ENCODE results near the gene ZNF853. TPM values are rescaled to one million over a fixed set of nuclear protein-coding genes. Genes with fewer than 3 reads are reported as not detected.

ZNF853 gene
- total RNA-seq, 2 experiments from 2014 or later, result 0.55 to 0.60 TPM

- BruUV-seq (replicated peaks), result no TSS peak
- H3K4me2 ChIP-seq (ENCODE audit: low read length), result no peak overlapping the region
- no peak overlapping the region for H2AFZ ChIP-seq (ENCODE audit: low read length)
- H3K27ac ChIP-seq (ENCODE audit: low read depth, low read length, poor library complexity, severe bottlenecking), result no peak overlapping the region
- H3K4me3 ChIP-seq (ENCODE audit: low read depth, low read length, poor library complexity, severe bottlenecking), result no peak overlapping the region
- peaks cover 27% of the 10 kb centered on the region for H3K36me3 ChIP-seq (ENCODE audit: insufficient read depth, low read length)
- TF ChIP-seq CTCF (conservative IDR thresholded peaks at IDR 0.05; ENCODE audit: low read length) (no peak), EZH2phosphoT487 (IDR thresholded peaks at IDR 0.05; ENCODE audit: borderline replicate concordance, low read depth, low read length) (no peak)
- no peaks in the 10 kb centered on the region for H3K79me2 ChIP-seq (ENCODE audit: insufficient read depth, low read depth, low read length)
- no peak for DNase-seq (ENCODE audit: low spot score)
- H4K20me1 ChIP-seq (ENCODE audit: insufficient read depth, low read length), result no peaks in the 10 kb centered on the region
- no peaks in the 10 kb centered on the region for H3K4me1 ChIP-seq (ENCODE audit: insufficient read depth, low read length, poor library complexity, severe bottlenecking)
- intact Hi-C loops (cut with micrococcal nuclease; ENCODE audit: unreplicated experiment), result no loop called here
- no peaks in the 10 kb centered on the region for H3K9me2 ChIP-seq (ENCODE audit: insufficient read depth, low read length)
- H3K9me3 ChIP-seq (ENCODE audit: low read length), result no peaks in the 10 kb centered on the region
- CTCF ChIA-PET (ENCODE audit: unreplicated experiment), result no interaction called here
- POLR2A ChIA-PET, result interaction anchor here (0.6 to 1.2 kb wide), 2 partner anchors 33 to 347 kb away, joined by 3 to 5 read pairs; no protein-coding TSS in a partner anchor
Measured at GRCh38 chr7:6608794-6609193, 6.6 kb upstream of the ZNF853 start.

- Histone ChIP-seq H3K9me2 (ENCODE audit: insufficient read depth, low read length) (no peaks in the 10 kb centered on the region), H3K4me2 (ENCODE audit: low read length) (no peak overlapping the region)
Measured at GRCh38 chr7:6612819-6613218, 2.6 kb upstream of the ZNF853 start.

More at GRCh38 chr7:6612819-6613218, 2.6 kb upstream of the ZNF853 start:
- POLR2A ChIA-PET, result interaction anchor here (0.8 kb wide), 1 partner anchor 101 kb away, joined by 3 read pairs; no protein-coding TSS in a partner anchor
- intact Hi-C loops (cut with micrococcal nuclease; ENCODE audit: unreplicated experiment), result no loop called here
- no TSS peak for BruUV-seq (replicated peaks)
- no peaks in the 10 kb centered on the region for H3K79me2 ChIP-seq (ENCODE audit: insufficient read depth, low read depth, low read length)
- H3K4me1 ChIP-seq (ENCODE audit: insufficient read depth, low read length, poor library complexity, severe bottlenecking), result no peaks in the 10 kb centered on the region
- no peaks in the 10 kb centered on the region for H4K20me1 ChIP-seq (ENCODE audit: insufficient read depth, low read length)
- no peaks in the 10 kb centered on the region for H3K9me3 ChIP-seq (ENCODE audit: low read length)
- peaks cover 9% of the 10 kb centered on the region; the same call in 1 of the 2 replicates for H3K36me3 ChIP-seq (ENCODE audit: insufficient read depth, low read length)
- no peak for DNase-seq (ENCODE audit: low spot score)
- H3K4me3 ChIP-seq (ENCODE audit: low read depth, low read length, poor library complexity, severe bottlenecking), result no peak overlapping the region
- CTCF ChIA-PET (ENCODE audit: unreplicated experiment), result no interaction called here
- H3K27ac ChIP-seq (ENCODE audit: low read depth, low read length, poor library complexity, severe bottlenecking), result no peak overlapping the region
- TF ChIP-seq EZH2phosphoT487 (IDR thresholded peaks at IDR 0.05; ENCODE audit: borderline replicate concordance, low read depth, low read length) (no peak), CTCF (conservative IDR thresholded peaks at IDR 0.05; ENCODE audit: low read length) (no peak)
- no peak overlapping the region for H2AFZ ChIP-seq (ENCODE audit: low read length)

All from OCI-LY7 (cell line).